Nephron progenitor cell (in vitro differentiated cells): ENCODE results near the gene CFAP206.

Experiments
- DNase-seq: peaks from one replicate; pipeline ENCODE4 v3.0.0; 2021
- H3K27ac Mint-ChIP-seq: 2 replicates; pipeline ENCODE4 v1.8.0; 2021; ENCODE audit warnings: mild to moderate bottlenecking, moderate library complexity, mixed read lengths
- H3K27me3 Mint-ChIP-seq: 2 replicates; pipeline ENCODE4 v1.8.0; 2021; ENCODE audit warnings: mild to moderate bottlenecking, low read depth, mixed read lengths; ENCODE audit not compliant: poor library complexity
- H3K36me3 Mint-ChIP-seq: 2 replicates; pipeline ENCODE4 v1.8.0; 2021; ENCODE audit warnings: low read depth, mixed read lengths
- H3K4me1 Mint-ChIP-seq: 2 replicates; pipeline ENCODE4 v1.8.0; 2021; ENCODE audit warnings: mixed read lengths
- H3K4me3 Mint-ChIP-seq: 2 replicates; pipeline ENCODE4 v1.8.0; 2021; ENCODE audit warnings: mild to moderate bottlenecking, moderate library complexity, mixed read lengths
- H3K9me3 Mint-ChIP-seq: 2 replicates; pipeline ENCODE4 v1.8.0; 2021; ENCODE audit warnings: mild to moderate bottlenecking, moderate library complexity, mixed read lengths
- TF ChIP-seq, protein P1 (sequence below): fragments of 200-600 bp; sonication (generic); IDR thresholded peaks from 2 replicates; pipeline ENCODE4 v1.5.0; 2021; ENCODE audit warnings: antibody characterized with exemption

CFAP206 gene

DNA sequence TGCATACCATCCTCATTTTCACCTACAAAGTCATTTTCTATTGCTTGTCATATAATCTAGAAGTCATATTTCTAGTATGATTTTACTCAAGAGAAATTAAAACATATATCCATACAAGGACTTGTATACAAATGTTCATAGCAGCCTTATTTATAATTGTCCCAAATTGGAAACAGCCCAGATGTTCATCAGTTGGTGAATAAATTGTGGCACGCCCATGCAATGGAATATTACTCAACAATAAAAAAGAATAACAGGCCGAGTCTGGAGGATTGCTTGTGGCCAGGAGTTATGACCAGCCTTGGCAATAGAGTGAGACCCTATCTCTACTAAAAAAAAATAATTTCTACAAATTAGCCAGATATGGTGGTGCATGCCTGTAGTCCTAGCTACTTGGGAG lies 34.4 kb upstream of the CFAP206 start:
- TF ChIP-seq, protein P1, sequence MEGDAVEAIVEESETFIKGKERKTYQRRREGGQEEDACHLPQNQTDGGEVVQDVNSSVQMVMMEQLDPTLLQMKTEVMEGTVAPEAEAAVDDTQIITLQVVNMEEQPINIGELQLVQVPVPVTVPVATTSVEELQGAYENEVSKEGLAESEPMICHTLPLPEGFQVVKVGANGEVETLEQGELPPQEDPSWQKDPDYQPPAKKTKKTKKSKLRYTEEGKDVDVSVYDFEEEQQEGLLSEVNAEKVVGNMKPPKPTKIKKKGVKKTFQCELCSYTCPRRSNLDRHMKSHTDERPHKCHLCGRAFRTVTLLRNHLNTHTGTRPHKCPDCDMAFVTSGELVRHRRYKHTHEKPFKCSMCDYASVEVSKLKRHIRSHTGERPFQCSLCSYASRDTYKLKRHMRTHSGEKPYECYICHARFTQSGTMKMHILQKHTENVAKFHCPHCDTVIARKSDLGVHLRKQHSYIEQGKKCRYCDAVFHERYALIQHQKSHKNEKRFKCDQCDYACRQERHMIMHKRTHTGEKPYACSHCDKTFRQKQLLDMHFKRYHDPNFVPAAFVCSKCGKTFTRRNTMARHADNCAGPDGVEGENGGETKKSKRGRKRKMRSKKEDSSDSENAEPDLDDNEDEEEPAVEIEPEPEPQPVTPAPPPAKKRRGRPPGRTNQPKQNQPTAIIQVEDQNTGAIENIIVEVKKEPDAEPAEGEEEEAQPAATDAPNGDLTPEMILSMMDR = no peak
- Mint-ChIP-seq H3K27me3 (peaks cover 4% of the 10 kb centered on the region), H3K36me3 (peaks cover 18% of the 10 kb centered on the region)

DNA sequence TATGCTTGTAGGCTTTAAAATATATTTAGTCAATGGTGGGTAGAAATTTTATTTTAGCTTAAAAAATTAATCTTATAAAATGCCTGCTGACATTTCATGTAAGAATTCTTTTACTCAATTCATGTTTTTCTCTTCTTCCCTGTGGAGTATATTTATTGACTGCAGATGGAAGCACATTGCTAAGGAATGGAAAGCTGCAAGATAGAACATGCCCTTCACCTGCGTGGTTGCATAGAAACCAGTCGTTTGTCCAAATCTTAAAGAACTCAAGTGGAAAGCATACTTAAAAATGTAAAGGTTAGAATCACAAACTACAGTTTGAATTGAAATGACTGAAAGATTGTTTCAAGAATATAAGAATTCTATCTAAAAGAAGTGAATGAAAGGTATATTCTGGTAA lies 32.5 kb upstream of the CFAP206 start:
- DNase-seq = no peak
- Mint-ChIP-seq H3K9me3 (peaks cover 12% of the 10 kb centered on the region), H3K36me3 (peaks cover 13% of the 10 kb centered on the region), H3K4me3 (no peak overlapping the region), H3K4me1 (no peaks in the 10 kb centered on the region), H3K27me3 (peaks cover 4% of the 10 kb centered on the region), H3K27ac (no peak overlapping the region)
- TF ChIP-seq, protein P1 = no peak

More for the DNA sequence above, 34.4 kb upstream of the CFAP206 start:
- peaks cover 26% of the 10 kb centered on the region for H3K9me3 Mint-ChIP-seq
- no peak overlapping the region for H3K4me3 Mint-ChIP-seq
- no peaks in the 10 kb centered on the region for H3K4me1 Mint-ChIP-seq
- DNase-seq = no peak
- no peak overlapping the region for H3K27ac Mint-ChIP-seq

DNA sequence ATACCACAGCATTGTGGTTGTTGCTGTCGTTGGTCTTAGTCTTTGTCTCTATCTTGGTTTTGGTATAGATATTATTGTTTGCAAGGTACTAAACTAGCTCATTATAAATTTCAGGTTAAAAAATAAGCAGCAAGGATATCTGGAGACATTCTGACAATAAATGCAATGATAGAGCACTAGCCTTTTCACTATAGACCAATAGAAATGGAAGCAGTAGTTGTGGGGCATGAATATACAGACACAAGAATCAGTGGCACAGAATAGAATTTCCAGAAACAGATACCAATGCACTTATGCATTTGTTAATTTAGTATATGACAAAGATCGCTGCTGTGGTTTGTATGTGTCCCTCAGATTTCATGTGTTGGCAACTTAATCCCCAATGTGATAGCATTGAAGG lies 31.1 kb upstream of the CFAP206 start:
- TF ChIP-seq, protein P1 = no peak
- H3K4me1 Mint-ChIP-seq = no peaks in the 10 kb centered on the region
- H3K4me3 Mint-ChIP-seq = no peak overlapping the region
- no peak for DNase-seq
- no peak overlapping the region for H3K27ac Mint-ChIP-seq
- H3K27me3 Mint-ChIP-seq = peaks cover 4% of the 10 kb centered on the region
- H3K36me3 Mint-ChIP-seq = peaks cover 13% of the 10 kb centered on the region
- peaks cover 12% of the 10 kb centered on the region for H3K9me3 Mint-ChIP-seq

DNA sequence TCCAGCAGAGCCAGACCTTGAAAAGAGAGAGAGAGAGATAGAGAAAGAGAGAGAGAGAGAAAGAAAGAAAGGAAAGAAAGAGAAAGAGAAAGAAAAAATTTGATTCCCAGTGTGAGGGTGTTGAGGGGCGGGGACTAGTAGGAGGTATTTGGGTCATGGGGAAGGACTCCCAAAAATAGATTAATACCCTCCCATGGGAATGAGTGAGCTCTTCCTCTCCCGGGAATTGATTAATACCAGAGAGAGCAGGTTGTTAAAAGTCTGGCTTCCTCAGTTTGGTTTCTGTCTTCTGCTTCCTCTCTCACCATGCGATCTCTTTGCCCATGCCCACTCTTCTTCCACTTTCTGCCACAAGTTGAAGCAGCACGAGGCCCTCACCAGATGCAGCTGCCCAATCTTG lies 28.8 kb upstream of the CFAP206 start:
- DNase-seq = no peak
- Mint-ChIP-seq H3K9me3 (no peaks in the 10 kb centered on the region), H3K27me3 (no peaks in the 10 kb centered on the region), H3K4me3 (no peak overlapping the region), H3K27ac (no peak overlapping the region), H3K4me1 (no peaks in the 10 kb centered on the region), H3K36me3 (peaks cover 13% of the 10 kb centered on the region)
- TF ChIP-seq, protein P1 = no peak

DNA sequence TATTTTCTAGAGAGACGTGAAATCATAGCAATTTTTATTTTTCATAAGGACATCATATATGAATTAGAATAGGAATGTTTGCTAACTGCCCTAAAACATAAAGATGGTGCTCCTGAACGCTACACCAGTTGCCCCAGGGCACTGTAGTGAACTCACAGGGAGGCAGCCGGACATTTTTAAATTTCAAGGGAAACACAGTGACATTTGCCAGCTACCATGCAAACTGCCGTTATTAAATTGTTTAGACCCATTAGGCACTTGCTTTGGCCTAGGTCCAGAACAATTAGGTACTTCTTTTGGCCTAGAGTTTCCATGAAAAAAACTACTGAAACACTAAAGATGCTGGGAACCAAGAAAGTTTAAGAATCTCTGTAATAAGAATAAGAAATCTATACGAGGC lies 24.9 kb upstream of the CFAP206 start:
- H3K27ac Mint-ChIP-seq = no peak overlapping the region
- H3K27me3 Mint-ChIP-seq = no peaks in the 10 kb centered on the region
- DNase-seq = no peak
- no peaks in the 10 kb centered on the region for H3K9me3 Mint-ChIP-seq
- peaks cover 5% of the 10 kb centered on the region for H3K36me3 Mint-ChIP-seq
- TF ChIP-seq, protein P1 = no peak
- H3K4me1 Mint-ChIP-seq = no peaks in the 10 kb centered on the region
- H3K4me3 Mint-ChIP-seq = no peak overlapping the region

DNA sequence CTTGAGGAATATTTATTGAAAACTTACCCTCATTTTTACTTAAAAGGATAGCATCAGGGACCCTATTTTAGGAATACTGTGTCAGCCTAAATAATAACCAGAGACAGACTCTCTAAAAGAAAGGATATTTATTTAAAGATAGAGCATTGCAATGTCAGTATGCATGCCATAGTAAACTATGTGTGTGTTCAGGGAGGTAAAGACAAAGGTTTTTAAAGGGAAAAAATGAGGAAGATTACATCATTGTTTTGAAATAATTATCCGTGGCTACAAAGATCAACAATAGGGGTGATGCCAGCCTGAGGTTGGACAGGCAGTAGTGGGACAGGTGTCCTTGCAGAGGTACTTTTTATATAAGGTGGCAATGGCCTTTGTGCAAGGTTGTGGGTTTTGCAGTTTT lies 23.7 kb upstream of the CFAP206 start:
- peaks cover 5% of the 10 kb centered on the region for H3K36me3 Mint-ChIP-seq
- no peak for DNase-seq

More for the DNA sequence above, 23.7 kb upstream of the CFAP206 start:
- Mint-ChIP-seq H3K4me1 (no peaks in the 10 kb centered on the region), H3K27ac (no peak overlapping the region), H3K27me3 (no peaks in the 10 kb centered on the region), H3K9me3 (no peaks in the 10 kb centered on the region), H3K4me3 (no peak overlapping the region)
- TF ChIP-seq, protein P1 = no peak
